HUES64 (cell line): ENCODE results near the gene VTN.
A peak's percentile ranks its signal among the peaks of the same experiment; 100 is the strongest.

Experiments used
- H3K27ac ChIP-seq: 2 replicates; pipeline ENCODE4 v1.7.0; 2013; ENCODE audit warnings: low read depth, low read length, inconsistent platforms
- H3K27me3 ChIP-seq: 2 replicates; pipeline ENCODE4 v1.6.1; 2013; ENCODE audit warnings: mild to moderate bottlenecking, low read length; ENCODE audit not compliant: insufficient read depth
- H3K36me3 ChIP-seq: 2 replicates; pipeline ENCODE4 v1.6.1; 2013; ENCODE audit warnings: mild to moderate bottlenecking, low read length; ENCODE audit not compliant: insufficient read depth
- H3K4me1 ChIP-seq: 2 replicates; pipeline ENCODE4 v1.6.1; 2013; ENCODE audit warnings: mild to moderate bottlenecking, low read length, moderate library complexity; ENCODE audit not compliant: insufficient read depth
- H3K4me3 ChIP-seq: 2 replicates; pipeline ENCODE4 v1.5.1; 2013; ENCODE audit warnings: mild to moderate bottlenecking, low read length, moderate library complexity
- H3K9ac ChIP-seq: 2 replicates; pipeline ENCODE4 v1.6.1; 2013; ENCODE audit warnings: mild to moderate bottlenecking, low read depth, low read length
- H3K9me3 ChIP-seq: 2 replicates; pipeline ENCODE4 v1.6.1; 2013; ENCODE audit warnings: low read depth, low read length; ENCODE audit not compliant: insufficient read depth
- WGBS: fragments of 150-250, 120-280 bp; methylation state at CpG from one replicate; pipeline ENCODE4 v1.1.7; 2013; ENCODE audit warnings: missing lambda C conversion rate; 5-methylcytosine and 5-hydroxymethylcytosine counted together

Gene VTN

DNA sequence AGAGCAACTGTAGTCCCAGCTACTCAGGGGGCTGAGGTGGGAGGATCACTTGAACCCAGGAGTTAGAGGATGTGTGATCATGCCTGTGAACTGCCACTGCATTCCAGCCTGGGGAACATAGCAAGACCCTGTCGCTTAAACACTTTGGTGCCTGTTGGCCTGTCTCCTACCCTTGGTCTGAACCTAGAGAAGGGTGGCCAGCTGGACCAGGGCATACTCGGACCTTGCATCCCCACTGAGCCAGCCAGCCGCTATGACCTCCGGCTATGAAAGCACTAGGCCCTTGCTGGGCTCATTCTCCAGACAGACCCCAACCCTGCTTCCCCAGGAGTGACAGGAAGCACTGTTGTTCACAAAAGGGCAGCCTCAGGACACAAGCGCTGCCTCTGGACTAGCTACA lies 39.4 kb downstream of the VTN start:
- H3K9me3 ChIP-seq: no peaks in the 10 kb centered on the region
- WGBS: 91% methylated on average over 5 of the region's 5 CpGs
- no peak overlapping the region for H3K9ac ChIP-seq
- H3K27ac ChIP-seq: no peak overlapping the region
- H3K4me3 ChIP-seq: no peak overlapping the region
- peaks cover 43% of the 10 kb centered on the region for H3K36me3 ChIP-seq
- 0 out of 2 replicates have a peak, but pooled peaks cover 3% of the 10 kb centered on the region for H3K4me1 ChIP-seq
- H3K27me3 ChIP-seq: no peaks in the 10 kb centered on the region

DNA sequence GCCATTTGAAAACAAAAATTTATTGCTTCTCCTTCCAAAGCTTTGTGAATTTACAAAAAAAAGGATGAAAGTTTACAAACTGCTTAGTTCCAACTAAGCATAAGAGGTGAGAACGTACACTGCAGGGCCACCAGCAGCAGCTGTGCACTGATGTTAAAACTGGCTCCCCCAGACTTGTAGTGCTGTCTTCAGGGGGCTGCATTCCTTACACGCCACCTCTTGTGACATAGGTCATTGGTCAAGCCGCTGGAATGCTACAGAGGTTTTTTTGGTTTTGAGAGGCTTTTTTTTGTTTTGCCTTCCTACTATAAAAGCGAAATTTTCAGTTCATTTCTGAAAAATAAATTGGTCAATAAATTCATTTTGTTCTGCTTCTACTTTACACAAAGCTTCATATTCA lies 41.8 kb downstream of the VTN start:
- 77% methylated on average over 3 of the region's 4 CpGs for WGBS
- Histone ChIP-seq H3K4me1 (peaks cover 7% of the 10 kb centered on the region; the same call in 1 of the 2 replicates), H3K27ac (peak overlapping the region; percentile 30; the same call in 1 of the 2 replicates)

GRCh38 chr17:28327709-28328108 lies 42.4 kb downstream of the VTN start:
- 89% methylated on average over 3 of the region's 3 CpGs for WGBS
- no peaks in the 10 kb centered on the region for H3K27me3 ChIP-seq
- H3K4me3 ChIP-seq: no peak overlapping the region
- H3K36me3 ChIP-seq: peaks cover 56% of the 10 kb centered on the region
- no peak overlapping the region for H3K27ac ChIP-seq
- no peak overlapping the region for H3K9ac ChIP-seq
- H3K4me1 ChIP-seq: peaks cover 7% of the 10 kb centered on the region; the same call in 1 of the 2 replicates
- H3K9me3 ChIP-seq: no peaks in the 10 kb centered on the region

More for the DNA sequence above, 41.8 kb downstream of the VTN start:
- Histone ChIP-seq H3K27me3 (no peaks in the 10 kb centered on the region), H3K9me3 (no peaks in the 10 kb centered on the region), H3K4me3 (no peak overlapping the region), H3K36me3 (peaks cover 53% of the 10 kb centered on the region), H3K9ac (no peak overlapping the region)

DNA sequence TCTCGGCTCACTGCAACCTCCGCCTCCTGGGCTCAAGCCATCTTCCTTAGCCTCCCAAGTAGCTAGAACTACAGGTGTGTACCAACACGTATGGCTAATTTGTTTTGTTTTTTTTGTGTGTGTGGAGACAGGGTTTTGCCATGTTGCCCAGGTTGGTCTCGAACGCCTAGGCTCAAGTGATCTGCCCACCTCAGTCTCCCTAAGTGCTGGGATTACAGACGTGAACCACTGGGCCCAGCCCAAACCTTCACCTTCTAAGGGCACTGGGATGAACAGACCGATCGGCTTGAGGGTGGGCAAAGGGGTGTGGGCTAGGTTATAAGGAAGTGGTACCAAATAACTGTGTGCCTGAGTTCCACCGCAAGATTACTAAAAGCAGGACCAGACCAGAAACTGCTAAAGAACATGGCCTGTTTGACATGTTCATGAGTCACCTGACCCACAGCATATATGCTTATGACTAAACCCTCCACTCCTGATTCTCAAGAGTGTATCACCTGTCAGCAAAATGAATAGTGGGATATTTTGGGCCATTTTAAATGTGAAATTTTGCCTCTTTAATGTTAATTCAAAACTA lies 43.0 kb downstream of the VTN start:
- Histone ChIP-seq H3K27me3 (no peaks in the 10 kb centered on the region), H3K36me3 (peaks cover 61% of the 10 kb centered on the region), H3K9ac (no peak overlapping the region), H3K27ac (no peak overlapping the region), H3K4me3 (no peak overlapping the region), H3K9me3 (no peaks in the 10 kb centered on the region), H3K4me1 (peaks cover 7% of the 10 kb centered on the region; the same call in 1 of the 2 replicates)
- 98% methylated on average over 9 of the region's 9 CpGs for WGBS

DNA sequence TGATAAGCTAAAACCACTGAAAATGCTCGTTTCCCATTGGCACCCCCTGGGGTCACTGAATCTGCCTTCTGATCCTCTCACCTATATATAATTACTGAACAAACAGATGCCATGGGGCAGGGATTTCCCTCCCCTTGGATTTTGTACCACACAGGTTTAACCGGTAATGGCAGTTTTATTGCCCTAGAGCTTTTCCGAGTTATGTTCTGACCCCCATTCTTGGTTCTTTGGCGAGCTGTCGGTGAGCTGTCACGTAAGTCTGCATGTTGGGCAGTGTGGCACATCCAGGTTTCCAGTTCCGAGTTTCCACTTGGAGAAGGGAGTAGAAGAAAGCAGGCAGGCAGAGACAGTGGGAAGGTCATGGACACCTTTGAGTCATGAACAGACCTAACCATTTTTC lies 44.0 kb downstream of the VTN start:
- Histone ChIP-seq H3K36me3 (peaks cover 59% of the 10 kb centered on the region), H3K27ac (no peak overlapping the region), H3K4me3 (no peak overlapping the region), H3K9me3 (no peaks in the 10 kb centered on the region), H3K4me1 (peaks cover 7% of the 10 kb centered on the region; the same call in 1 of the 2 replicates), H3K9ac (no peak overlapping the region), H3K27me3 (no peaks in the 10 kb centered on the region)
- 96% methylated on average over 7 of the region's 7 CpGs for WGBS

GRCh38 chr17:28325211-28325610 lies 44.9 kb downstream of the VTN start:
- Histone ChIP-seq H3K4me3 (no peak overlapping the region), H3K36me3 (peaks cover 68% of the 10 kb centered on the region), H3K9me3 (no peaks in the 10 kb centered on the region), H3K27me3 (no peaks in the 10 kb centered on the region), H3K4me1 (peaks cover 16% of the 10 kb centered on the region), H3K9ac (no peak overlapping the region), H3K27ac (no peak overlapping the region)
- 95% methylated on average over 5 of the region's 5 CpGs for WGBS

DNA sequence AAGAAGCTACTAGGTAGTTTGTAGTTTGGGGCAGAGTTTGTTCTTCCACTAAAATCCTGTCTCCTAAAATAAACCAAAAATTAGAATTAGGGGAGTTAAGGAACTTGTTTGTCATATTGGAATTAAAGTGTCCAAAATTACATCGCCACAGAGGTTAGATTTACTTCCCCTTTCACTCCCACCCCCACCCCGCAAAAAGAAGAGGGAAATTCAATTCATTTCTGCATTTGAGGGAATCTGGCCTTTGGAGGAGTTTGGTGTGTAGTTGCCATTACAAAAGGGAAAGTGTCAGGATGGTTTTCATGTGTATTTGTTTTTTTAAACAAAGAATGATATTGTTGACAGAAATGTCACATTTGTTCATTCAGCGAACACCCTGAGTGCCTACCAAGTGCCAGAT lies 45.3 kb downstream of the VTN start:
- over 99% methylated on average over 2 of the region's 3 CpGs for WGBS
- Histone ChIP-seq H3K4me3 (no peak overlapping the region), H3K9me3 (no peaks in the 10 kb centered on the region), H3K36me3 (peaks cover 68% of the 10 kb centered on the region), H3K27me3 (no peaks in the 10 kb centered on the region), H3K4me1 (peaks cover 17% of the 10 kb centered on the region), H3K27ac (no peak overlapping the region), H3K9ac (no peak overlapping the region)

DNA sequence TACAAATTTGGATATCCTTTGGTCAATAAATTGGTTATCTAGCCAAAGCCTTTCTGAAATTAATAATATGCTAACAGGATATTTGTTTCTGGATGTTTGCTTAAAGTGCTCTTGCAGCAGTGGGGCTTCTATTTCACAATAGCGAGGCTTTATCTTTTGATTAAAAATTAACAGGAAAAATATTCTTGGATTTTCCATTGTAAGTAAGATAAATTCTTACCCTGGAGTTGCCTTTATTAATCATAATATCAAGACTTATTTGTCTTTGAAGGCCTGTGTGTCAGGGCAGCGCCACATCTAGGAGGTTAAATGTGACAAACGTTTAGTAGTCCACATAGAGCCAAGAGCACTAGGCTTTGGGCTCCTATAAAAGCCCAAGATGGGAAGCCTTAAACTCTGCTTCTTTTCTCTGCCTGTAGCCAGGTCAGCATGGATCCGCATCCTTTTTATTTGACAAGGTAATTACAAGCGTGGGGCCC lies 45.8 kb downstream of the VTN start:
- Histone ChIP-seq H3K4me1 (peaks cover 17% of the 10 kb centered on the region), H3K9ac (no peak overlapping the region), H3K27ac (no peak overlapping the region), H3K36me3 (peaks cover 65% of the 10 kb centered on the region), H3K4me3 (no peak overlapping the region), H3K27me3 (no peaks in the 10 kb centered on the region), H3K9me3 (no peaks in the 10 kb centered on the region)
- 93% methylated on average over 5 of the region's 5 CpGs for WGBS

- Histone ChIP-seq H3K36me3 (peaks cover 26% of the 10 kb centered on the region), H3K27ac (no peak overlapping the region), H3K9me3 (no peaks in the 10 kb centered on the region), H3K4me1 (peaks cover 25% of the 10 kb centered on the region), H3K9ac (peak overlapping the region; percentile 94; the same call in 1 of the 2 replicates), H3K27me3 (no peaks in the 10 kb centered on the region), H3K4me3 (peak overlapping the region; percentile 94)
- WGBS: 67% methylated on average over 8 of the region's 8 CpGs
Observed at GRCh38 chr17:28320215-28321061, 49.7 kb downstream of the VTN start.

GRCh38 chr17:28319598-28319935 lies 50.5 kb downstream of the VTN start:
- Histone ChIP-seq H3K9me3 (no peaks in the 10 kb centered on the region), H3K4me1 (peaks cover 25% of the 10 kb centered on the region), H3K27me3 (no peaks in the 10 kb centered on the region), H3K4me3 (peak overlapping the region; percentile 94), H3K36me3 (peaks cover 19% of the 10 kb centered on the region), H3K9ac (peak overlapping the region; percentile 94), H3K27ac (peak overlapping the region; percentile 66)
- WGBS: under 1% methylated on average over 7 of the region's 7 CpGs

DNA sequence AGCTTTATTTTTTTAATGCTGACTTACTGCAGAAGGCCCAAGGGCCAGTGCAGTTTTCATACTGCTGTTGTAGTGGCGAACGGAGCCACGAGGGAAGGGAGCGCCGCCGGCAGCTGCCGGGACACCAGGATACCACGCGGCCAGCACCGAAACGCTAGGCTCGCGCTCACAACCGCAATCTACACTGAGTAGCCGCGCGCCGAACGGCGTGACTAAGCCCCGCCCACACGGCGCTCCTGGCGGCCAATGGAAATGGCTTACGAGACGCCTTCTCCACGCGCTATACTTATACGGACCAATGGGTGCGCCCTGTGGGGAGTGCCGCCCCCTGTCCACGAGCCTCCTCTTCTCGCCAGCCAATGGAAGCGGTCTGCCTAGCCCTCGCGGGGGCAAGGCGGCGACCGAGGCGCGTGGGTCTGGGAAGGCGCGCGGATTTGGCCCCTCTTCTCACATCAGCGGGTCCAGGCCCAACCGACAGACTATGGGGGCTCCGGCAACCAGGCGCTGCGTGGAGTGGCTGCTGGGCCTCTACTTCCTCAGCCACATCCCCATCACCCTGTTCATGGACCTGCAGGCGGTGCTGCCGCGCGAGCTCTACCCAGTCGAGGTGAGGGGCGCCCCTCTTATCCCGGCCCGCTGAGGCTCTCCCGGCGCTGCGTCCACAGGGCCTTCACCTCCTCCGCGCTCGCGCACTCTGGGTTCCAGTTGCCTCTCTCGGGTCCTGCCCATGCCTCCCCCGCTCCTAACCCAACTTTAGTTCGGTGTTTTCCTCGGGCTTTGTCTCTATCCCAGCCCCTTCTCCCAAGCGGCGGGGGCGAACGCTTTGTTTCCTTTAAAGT lies 51.1 kb downstream of the VTN start, which contains the start of gene TMEM97:
Gene TMEM97 (plus strand): TSS at position 442 of the 839 bp plus-strand sequence. CDS start 40 bp downstream, at position 482.
- no peaks in the 10 kb centered on the region for H3K9me3 ChIP-seq
- H3K4me3 ChIP-seq: peak within 1 kb of the TSS; percentile 94
- WGBS: under 1% methylated on average over 72 of the region's 72 CpGs
- H3K4me1 ChIP-seq: peaks cover 23% of the 10 kb centered on the region
- H3K36me3 ChIP-seq: peaks cover 19% of the 10 kb centered on the region
- peak within 1 kb of the TSS; percentile 94 for H3K9ac ChIP-seq
- no peaks in the 10 kb centered on the region for H3K27me3 ChIP-seq
- peak within 1 kb of the TSS; percentile 66 for H3K27ac ChIP-seq
